Bone marrow (tissue), 2 donors: Measurements from ENCODE around the gene SPRR4.

Experiments
- DNase-seq, 2 donors: peaks; one replicate each; lab custom pipeline; 2025; lab: John Stamatoyannopoulos, UW

The SPRR4 gene, protein sequence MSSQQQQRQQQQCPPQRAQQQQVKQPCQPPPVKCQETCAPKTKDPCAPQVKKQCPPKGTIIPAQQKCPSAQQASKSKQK

DNA sequence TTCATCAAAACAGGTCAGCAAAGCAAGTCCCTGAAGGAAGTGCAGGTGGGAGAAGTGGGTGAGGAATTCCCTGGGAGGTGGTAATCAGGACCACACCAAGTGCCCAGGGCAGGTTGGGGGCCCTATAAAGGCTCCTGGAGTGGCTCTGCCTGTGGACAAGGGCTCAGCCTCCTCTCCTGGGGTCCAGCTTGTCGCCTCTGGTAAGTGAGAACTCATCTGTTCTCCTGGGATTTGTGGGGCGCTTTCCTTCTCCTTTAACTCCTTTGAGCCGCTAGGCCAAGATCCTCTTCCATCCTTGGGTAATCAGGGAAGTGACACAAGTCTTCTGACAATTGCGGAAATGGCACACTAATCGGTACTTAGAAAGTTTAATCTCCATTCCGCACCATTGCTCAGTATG is at the start of gene SPRR4:
Gene SPRR4, plus strand, starts transcription at position 154 of the 400 bp plus-strand sequence. CDS start 1,243 bp downstream, outside the sequence.
- no peak for DNase-seq

DNA sequence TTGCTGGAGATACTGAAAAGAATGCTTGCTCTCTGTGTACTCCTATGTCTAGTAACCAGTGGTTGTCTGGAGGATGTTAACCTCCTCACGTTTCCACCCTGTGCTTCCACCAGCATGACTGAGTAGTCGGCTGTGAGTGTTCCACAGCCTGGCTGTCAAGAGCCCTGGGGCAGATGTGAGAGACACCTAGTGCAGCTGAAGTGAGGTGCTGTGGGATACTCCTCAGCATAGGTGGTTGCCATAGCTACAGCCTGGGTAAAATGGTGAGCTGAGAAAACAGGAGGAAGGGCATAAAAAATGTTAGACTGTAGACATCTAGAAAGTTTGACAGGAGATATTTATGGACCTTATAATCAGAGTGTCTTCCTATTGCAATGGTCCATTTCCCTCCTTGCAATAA is 46.3 kb upstream of the SPRR4 start:
- DNase-seq = no peak

DNA sequence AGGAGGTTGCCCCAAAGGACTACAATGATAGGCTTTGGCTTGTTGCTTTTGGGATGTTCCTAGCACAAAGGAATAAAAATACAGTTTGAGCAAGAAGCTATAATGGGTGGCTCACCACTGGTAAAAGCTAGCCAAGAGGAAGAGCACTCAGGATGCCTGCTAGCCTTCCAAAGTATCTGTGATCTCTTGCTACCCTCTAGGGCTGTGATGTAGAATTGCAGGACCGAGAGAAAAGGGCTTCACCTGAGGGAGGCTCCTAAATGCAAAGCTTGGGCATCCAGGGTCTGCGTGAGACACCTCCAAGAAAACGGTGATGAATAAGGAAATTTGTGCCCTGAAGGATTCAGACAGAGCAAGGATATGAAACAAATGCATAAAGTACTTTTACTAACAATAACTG is 44.4 kb upstream of the SPRR4 start:
- DNase-seq = no peak

DNA sequence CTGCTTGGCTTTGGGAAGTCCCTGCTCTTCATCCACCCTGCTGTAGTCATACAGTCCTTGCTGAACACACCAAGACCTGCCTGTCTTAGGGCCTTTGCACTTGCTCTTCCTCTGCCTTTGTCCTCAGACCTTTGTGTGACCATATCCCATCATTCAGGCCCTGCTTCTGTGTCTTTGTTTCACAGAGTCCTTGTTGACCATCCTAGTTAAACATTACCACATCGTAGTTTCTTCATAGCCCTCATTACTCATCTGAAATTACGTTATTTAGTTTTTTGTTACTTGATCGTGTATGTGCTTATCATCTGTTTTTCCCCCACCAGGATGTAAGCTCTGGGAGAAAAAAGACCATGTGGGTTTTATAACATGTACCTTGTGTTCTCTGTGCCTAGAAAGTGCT is 41.8 kb upstream of the SPRR4 start:
- DNase-seq = no peak

DNA sequence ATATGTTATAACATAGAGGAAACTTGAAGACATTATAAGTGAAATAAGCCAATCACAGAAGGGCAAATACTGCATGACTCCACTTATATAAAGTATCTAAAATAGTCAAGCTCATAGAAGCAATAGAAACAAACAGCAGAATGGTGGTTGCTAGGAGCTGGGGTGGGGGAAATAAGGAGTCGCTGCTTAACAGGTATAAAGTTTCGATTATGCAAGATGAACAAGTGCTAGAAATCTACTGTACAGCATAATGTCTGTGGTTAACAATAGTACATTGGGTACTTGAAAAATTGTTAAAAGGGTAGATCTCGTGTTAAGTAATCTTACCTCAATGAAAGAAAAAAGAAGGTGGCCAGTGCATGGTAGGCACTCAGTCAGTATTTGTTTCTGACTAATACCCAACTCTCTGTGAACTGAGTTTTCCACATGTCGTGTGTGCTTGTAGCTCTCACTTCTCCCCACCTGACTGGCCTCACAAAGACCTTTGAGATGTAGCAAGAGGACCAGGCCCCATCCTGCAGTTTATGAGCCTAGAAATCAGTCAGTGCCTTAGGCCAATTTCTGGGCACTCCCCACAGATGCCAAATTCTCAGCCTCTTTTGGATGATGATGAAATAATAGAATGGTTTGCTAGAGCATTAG is 38.2 kb upstream of the SPRR4 start:
- DNase-seq = no peak

DNA sequence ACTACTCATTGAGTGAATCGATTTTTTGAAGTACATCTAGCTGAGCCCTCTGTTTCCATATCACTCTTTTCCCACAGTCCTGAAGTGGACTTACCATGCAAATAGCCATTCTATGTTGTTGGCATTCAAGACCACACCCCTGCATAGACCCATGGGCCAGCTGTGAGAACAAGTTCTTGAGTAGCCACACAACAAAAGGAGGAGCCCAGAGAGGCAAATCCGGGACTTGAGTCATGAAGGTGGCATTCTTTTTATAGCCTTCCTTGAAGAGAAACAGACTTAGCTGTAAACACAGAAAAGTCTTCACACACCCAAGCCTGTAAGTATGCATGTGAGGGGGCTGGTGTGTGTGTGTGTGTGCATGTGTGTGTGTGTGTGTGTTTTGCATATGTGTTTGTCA is 37.3 kb upstream of the SPRR4 start:
- DNase-seq = no peak

DNA sequence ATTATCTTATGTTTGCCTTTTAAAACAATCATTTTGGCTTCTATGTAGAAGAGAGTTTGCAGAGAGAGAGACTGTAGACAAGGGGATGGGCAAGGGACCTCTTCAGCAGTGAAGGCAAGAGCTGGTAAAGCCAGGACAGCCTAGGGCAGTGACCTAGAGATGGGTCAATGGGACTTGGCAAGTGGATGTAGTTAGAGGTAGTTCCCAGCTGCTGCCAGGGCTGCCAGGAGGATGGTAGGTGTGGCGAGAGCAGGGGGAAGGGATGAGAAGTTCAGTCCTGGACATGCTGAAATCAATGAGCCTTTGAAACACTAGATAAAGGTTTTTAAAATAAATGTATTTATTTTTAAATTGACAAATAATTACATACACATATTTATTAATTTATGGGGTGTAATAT is 29.8 kb upstream of the SPRR4 start:
- no peak for DNase-seq

DNA sequence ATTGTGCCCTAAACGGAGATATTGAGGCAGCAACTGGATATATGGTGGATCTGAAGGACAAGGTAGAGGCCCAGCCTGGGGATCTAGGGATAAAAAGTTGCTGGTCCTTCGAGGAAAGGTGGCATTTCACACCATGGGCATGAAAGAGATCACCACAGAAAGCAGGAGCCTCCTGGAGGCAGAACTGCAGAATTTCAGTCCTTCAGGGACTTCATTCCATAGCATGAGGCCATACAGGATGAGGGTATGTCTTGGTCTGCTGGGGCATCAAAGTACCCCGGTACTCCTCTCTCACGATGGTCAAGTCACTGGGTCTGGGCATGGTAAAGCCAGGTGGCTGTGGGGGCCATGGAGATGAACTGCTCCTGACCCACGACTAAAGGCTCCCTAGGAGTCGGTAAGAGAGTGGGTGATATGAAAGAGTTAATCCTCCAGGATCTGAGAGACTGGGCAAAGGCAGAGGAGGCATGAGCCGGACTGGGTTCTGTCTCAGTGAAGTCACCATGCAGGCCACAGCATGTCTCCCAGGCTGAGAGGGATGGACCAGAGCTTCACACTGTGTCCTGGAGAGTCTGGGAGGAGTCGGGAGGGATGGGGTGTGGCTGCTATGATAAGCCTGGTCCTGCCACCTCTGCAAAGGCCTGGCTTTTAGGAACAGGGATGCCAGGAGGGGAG is 29.3 kb upstream of the SPRR4 start:
- DNase-seq = no peak

DNA sequence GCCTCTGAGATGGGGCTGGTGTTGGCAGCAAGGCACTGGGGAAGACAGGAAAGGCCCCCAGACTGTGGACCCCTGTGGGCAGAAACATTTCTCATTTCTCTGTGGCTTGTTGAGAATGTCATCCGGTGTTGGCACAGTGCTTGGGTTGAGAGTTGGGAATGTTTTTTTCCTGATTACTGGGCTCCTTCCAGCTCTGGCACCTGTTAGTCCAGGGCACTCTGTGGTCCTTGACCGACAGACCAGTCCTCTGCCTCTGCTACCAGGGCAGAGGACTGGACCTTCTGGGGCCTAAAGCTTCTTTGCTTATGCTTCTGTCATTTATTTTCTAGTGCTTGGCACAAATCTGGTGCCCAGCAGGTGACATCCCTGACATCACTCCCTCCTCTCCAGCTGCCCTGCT is 28.3 kb upstream of the SPRR4 start:
- DNase-seq = no peak

DNA sequence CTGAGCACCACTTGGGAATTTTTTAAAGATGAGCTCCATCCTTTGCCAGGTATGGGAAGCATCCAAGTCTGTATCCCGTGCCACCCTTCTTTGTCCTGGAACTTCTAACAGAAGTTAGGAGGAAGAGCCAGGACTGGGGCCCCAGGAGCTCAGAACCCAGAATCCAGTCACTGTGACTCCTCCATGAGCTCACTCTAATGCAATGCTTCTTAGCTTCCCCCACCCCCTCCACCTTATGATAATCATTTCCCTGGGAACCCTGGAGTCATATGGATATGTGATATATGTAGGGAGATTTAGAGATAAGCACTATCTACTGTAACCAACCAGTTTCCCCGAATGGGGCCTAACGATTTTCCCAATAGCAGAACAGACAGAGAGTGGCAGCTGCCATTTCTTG is 24.2 kb upstream of the SPRR4 start:
- no peak for DNase-seq

DNA sequence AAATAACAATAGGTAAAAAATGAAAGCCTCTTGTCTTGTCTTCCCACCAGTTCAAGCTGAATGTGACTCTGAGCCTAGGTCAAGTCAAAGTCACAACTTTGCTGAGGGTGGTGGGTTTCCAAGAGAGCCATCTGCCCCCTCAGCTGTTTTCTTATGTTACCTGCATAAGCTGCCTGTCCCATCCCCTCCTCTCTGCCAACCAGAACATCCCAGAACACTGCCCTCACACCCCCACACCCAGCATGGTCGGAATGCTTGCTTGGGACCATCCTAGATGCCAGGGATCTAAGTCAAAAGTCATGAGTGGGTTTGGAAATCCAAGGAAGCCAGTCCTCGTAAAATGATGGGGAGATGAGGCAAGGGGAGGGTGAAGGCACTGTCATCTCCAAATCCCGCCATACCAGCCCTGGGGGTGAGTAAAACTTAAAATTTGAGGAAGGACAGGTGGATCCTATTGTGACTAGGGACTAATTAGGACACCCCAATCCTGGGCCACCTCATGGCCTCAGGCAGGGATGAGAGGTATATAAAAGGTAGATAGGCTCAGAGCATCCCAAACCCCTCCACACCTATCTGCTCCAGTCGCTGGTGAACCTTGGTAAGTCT is 23.7 kb upstream of the SPRR4 start, which contains the start of gene SPRR5:
Gene SPRR5, plus strand, starts transcription at position 556 of the 606 bp plus-strand sequence. CDS start 1,349 bp downstream, outside the sequence.
- no peak for DNase-seq

DNA sequence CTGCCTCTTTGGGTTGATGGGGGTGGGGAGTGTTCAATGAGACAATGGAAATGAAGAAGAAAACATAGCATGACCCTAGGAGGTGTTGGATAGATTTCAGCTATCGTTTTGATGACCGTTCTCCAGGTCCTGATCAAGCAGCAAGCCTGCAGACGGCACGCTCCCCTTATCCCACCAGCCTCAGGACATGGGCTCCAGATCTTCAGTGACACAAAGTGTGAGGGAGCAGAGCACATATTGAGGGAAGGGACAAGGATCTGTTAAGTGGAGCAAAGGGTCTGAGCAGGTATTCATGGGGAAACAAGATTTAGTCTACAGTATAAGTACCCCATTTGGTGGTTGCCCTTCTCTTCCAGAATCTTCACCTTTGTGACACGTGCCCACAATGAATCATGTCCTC is 18.7 kb upstream of the SPRR4 start:
- no peak for DNase-seq

DNA sequence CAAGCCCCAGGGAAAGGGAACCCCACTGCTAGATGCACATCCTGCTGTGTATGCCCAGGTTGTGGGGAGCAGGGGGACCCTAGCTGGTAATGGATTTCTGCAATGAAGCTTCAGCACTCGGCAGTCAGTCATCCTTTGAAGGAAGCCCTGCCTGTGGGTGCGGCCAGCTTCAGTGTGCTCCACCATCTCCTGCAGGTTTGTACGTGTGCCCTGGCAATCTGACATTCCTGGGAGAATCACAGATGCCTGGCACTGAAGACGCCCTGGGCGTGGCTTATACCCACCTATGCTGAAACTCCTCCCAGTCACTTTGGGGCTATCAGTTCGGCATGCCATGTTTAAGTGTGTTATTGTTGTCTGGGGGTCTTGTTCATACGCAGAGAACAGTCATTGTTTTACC is 16.7 kb upstream of the SPRR4 start:
- DNase-seq = no peak

DNA sequence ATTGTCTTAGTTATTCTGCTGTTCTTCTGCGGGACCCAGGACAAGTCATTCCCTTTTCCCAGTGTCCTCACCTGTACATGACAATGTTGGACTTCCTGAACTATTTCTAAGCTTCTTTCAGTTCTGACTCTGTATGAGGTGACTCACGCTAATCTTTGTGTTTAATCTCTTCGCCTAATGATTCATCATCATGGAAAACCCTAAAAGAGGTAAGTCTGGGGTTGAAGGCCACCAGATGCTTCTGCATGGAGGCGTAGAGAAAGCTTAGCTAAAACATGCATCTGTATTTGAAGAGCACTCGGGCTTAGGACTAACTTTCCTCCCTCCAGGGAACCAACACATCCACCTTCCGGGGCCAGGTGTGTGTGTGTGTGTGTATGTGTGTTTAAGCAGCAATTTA is 16.0 kb upstream of the SPRR4 start:
- no peak for DNase-seq

DNA sequence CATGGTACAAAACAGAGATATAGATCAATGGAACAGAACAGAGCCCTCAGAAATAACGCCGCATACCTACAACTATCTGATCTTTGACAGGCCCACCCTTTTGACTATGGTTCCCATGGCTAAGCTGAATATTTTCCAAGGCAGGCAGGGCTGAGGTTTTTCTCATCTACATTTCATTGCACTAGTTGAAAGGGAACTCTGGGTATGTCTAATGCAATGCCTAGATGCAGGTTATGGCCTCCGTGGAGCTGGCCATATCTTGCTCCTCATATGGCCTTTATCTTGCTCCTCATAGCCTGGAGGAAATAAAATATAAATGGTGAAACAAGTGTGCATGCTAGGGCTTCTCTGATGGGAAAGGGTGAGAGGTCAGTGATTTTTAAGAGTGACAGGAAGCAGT is 12.9 kb upstream of the SPRR4 start:
- DNase-seq = no peak

DNA sequence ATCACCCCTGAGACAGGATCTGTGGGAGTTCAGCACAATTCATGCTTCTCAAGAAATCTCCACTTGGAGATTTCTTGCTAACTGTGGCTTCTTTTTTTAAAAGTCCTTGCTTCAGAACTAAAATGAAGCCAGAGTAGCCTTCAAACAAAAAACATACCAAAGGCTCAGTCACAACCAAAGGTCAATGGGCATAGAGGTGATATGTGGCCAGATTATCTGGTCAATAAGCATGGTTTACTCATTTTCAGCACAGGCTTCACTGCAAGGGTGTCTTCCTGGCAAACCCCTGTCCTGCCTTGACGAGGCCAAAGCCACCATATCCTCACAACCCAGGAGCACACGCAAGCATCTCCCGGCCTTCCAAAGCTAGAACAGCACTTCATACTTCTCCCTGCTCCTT is 11.2 kb upstream of the SPRR4 start:
- DNase-seq = no peak

DNA sequence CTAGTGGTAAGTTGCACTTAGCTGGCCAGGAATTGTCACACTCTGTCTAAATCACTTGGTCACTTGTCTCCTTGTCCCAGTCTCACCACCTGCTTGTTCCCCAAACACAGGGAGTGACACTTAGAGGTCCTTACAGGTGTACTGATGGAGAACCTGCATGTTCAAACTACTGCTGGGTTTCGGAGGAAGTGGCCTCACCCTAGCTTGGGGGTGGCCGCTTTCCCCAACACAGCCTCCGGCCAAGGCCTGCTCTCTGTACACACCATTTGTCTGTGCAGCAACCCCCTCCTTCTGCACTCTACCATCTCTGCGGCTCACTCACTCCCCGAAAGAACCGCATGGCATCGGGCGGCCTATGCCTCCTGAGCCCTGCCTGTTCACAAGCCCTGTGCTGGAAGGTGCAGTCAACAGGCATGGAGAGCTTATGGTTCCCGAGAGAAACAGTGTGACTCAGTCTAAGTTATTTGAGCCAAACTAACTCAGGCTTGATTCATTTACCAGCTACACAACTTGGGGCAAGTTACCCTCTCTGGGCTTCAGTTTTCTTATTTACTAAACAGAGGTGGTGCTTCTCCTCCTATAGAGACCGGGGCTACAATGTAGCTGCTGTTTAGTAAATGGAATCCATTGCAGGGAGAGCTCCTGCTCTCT is 10.5 kb upstream of the SPRR4 start:
- no peak for DNase-seq

DNA sequence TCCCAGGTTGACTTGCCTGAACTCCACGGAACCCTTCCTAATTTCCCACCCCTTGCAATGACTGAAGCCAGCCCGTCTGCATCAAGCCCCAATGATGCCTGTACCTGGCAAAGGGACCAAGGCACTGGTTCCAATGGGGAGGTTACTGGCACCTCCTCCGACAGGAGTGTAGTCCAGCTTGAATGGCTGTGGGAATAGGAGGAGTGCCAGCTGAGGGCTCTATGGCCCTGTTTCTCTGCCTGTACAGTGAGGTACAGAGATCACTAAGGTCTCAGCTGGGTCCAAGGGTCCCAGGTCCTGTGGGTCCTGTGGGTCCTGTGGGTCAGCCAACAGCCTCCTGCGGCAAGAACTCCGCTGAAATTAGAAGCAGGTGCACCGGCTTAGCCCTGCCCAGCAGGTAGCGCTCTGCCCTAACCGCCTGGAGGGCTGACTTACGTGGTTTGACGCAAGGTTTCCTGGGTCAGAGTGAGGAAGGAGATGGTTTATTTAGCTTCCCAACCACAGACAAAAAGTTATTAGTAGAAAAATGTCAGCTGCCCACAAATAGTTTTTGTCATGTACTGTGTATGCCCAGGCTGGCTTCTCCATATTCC is 9.9 kb upstream of the SPRR4 start:
- DNase-seq = no peak

DNA sequence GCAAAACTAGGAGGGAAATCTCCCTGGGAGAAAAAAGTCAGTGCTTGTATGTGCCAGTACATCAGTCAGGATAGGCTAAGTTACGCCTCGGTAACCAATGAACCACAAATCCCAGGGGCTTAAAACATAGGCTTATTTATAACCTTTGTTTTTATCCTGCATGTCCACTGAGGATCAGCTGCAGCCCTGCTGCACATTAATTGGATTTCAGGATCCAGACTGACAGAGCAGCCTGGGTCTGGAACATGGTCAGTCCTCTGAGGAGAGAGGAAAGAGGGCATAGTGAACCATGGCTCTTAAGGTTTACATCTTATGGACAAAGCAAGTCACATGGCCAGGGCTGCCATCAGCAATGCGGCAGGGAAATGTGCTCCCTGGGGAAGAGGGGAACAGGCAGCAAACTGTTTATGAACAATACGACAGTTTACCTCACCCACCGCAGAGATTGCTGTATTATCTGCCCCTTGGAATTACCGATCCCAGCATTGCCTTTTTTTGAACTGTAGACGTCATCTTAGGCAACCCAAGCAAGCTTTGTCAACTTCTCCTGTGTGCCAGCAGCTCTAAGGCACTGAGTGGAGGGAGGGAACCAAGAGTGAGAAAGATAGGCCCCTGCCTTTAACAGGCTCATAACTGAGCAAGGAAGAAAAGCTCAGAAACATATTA is 9.1 kb upstream of the SPRR4 start:
- DNase-seq = no peak

DNA sequence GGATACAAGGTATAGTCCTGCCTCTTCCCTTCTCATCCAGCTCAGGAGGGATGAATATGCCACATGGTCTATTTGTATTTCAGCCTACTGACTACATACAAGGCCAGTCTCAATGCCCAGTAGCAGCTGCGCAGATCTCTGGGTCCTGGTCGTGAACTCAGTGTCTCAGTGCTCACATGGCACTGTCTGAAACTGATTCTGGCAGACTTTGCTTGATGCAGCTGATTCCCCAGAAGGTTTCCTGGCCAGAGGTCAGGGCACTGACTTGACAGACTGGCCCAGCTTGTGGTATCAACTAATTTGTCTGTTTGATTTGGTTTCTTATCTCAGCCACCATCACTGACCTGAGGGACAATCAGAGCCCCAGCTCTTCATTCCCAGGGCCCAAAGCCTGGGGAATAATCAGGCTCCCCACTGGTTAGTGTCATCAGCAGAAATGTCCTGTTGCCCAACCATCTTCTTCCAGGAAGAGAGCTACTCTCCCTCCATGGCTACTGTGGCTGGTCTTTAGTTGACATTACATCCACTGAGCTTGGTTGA is 7.5 kb upstream of the SPRR4 start:
- DNase-seq = no peak

DNA sequence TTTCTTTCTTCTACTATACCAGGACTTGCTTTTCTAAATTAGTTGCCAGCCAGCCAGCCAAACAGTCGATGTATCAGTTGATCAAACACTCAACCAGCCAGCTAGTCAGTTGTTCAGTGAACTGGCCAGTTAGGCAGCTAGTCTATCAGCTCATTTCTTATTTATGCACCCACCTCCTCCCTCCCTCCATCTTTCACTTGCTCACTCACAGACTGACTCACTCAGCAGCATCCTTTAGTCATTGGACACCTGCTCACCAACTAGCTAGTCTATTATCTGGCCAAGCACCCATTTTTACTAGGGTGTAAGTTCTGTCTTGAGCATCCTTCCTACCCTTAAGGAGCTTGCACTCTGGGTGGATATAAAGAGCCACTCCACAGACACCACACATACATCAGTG is 5.9 kb upstream of the SPRR4 start:
- no peak for DNase-seq

DNA sequence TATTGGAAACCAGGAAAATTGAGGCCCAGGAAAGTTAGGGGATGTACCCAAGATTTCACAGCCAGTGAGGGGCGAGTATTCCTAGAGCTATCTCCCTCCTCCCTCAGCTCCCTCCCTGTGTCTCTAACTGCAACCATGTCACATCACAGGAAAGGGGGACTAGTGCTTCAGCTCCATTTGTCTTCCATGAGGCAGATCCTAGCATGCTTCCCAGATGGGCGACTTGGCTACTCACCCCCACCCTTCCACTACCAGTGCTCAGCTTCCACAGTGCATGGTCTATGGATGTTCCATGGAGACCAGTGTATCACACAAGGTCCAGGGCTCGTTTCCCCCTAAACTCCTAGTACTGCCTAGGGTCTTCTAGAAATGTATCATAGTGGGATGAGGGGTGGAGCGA is 4.6 kb upstream of the SPRR4 start:
- no peak for DNase-seq
